HG02678 (cell line): ENCODE data around the gene CCDC85B.
A peak's percentile ranks its signal among the peaks of the same experiment; 100 is the strongest.
"Not testable (repeated sequence)": the region's sequence is repeated elsewhere in the genome, so short reads cannot be mapped to it uniquely, and the experiment has no call there.

ENCODE experiments used
- ATAC-seq: cut with Tn5 transposase; IDR thresholded peaks from one replicate; pipeline ENCODE4 v1.9.1; 2021; ENCODE audit warnings: mild to moderate bottlenecking, moderate library complexity; ENCODE audit not compliant: unreplicated experiment

The CCDC85B gene

GRCh38 chr11:65890324-65891218 lies at the start of gene CCDC85B:
CCDC85B (plus strand) TSS chr11:65890673; CDS start chr11:65890784, 111 bp downstream.
- ATAC-seq: peak; percentile 61

- no peak for ATAC-seq
These were observed 48.3 kb upstream of the CCDC85B start for GRCh38 chr11:65842144-65842543.

- no peak for ATAC-seq
These were observed 46.7 kb upstream of the CCDC85B start for GRCh38 chr11:65843811-65844210.

- no peak for ATAC-seq
These were observed 46.1 kb upstream of the CCDC85B start for GRCh38 chr11:65844231-65844872.

- ATAC-seq: no peak
These were observed 42.7 kb upstream of the CCDC85B start for GRCh38 chr11:65847746-65848145.

GRCh38 chr11:65848693-65849092 lies 41.8 kb upstream of the CCDC85B start:
- not testable (repeated sequence) for ATAC-seq

- ATAC-seq: no peak
These were observed 41.1 kb upstream of the CCDC85B start for GRCh38 chr11:65849366-65849765.

- no peak for ATAC-seq
These were observed 40.7 kb upstream of the CCDC85B start for GRCh38 chr11:65849771-65850216.

GRCh38 chr11:65850217-65851082 lies 40.0 kb upstream of the CCDC85B start:
- ATAC-seq: no peak

GRCh38 chr11:65851083-65851579 lies 39.3 kb upstream of the CCDC85B start:
- ATAC-seq: no peak

GRCh38 chr11:65851811-65852507 lies 38.5 kb upstream of the CCDC85B start:
- ATAC-seq: no peak

GRCh38 chr11:65852508-65853245 lies 37.8 kb upstream of the CCDC85B start:
- no peak for ATAC-seq

- no peak for ATAC-seq
These were observed 37.1 kb upstream of the CCDC85B start for GRCh38 chr11:65853246-65853979.

GRCh38 chr11:65854161-65854592 lies 36.3 kb upstream of the CCDC85B start:
- no peak for ATAC-seq

- no peak for ATAC-seq
These were observed 35.3 kb upstream of the CCDC85B start for GRCh38 chr11:65854852-65855837.

- ATAC-seq: no peak
These were observed 34.5 kb upstream of the CCDC85B start for GRCh38 chr11:65855927-65856363.

GRCh38 chr11:65856689-65857499 lies 33.6 kb upstream of the CCDC85B start:
- peak; percentile 31 for ATAC-seq
